Activated naive CD4-positive, alpha-beta T cell (primary cell): ENCODE results near the gene RSPH9.
A peak's percentile ranks its signal among the peaks of the same experiment; 100 is the strongest.

Source experiments
- DNase-seq, 4 experiments: peaks; one replicate each; lab custom pipeline; 2025; lab: John Stamatoyannopoulos, UW

The RSPH9 gene

GRCh38 chr6:43668151-43669028, 23.6 kb downstream of the RSPH9 start:
- peak in 1 of 4 experiments; percentile 31 for DNase-seq

- no peak for DNase-seq
Measured at GRCh38 chr6:43669050-43669921, 24.4 kb downstream of the RSPH9 start.

DNA sequence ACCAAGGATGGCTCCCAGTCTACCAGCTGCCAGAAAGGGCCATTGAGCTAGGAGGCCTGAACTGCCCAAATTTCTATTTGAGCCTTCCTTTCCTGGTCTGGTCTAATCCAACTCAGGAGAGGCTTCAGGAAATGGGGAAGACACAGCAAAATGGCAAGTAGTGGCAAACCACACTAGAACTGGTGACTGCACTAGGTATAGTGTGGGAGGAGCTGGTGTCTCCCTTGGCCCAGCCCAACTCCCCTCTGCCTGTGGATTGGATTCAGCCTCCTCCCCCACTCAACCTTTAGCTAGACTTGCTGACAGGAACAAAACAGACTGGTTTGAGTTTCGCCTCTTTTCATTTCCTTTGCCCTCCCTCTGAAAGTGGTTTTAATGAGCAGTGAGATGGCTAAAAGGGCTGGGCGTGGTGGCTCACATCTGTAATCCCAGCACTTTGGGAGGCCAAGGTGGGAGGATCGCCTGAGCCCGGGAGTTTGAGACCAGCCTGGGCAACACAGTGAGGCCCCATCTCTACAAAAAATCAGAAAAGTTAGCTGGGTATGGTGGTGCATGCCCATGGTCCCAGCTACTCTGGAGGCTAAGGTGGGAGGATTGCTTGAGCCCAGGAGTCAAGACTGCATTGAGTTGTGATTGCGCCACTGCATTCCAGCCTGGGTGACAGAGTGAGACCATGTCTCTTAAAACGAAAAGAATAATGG, 25.2 kb downstream of the RSPH9 start:
- DNase-seq = no peak

DNA sequence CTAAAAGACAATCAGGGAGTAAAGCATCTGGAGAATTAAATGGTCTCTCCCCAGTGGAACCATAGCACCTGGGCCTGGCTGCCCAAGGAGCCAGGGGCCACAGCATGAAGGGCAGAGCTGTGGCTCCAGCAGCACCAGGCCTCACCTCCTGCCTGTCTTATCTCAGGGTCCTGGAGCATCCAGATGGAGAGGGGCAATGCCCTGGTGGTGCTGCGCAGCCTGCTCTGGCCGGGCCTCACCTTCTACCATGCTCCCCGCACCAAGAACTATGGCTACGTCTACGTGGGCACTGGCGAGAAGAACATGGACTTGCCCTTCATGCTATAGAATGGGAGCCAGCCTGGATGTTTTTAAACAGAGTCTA, 25.8 kb downstream of the RSPH9 start:
- DNase-seq = no peak

DNA sequence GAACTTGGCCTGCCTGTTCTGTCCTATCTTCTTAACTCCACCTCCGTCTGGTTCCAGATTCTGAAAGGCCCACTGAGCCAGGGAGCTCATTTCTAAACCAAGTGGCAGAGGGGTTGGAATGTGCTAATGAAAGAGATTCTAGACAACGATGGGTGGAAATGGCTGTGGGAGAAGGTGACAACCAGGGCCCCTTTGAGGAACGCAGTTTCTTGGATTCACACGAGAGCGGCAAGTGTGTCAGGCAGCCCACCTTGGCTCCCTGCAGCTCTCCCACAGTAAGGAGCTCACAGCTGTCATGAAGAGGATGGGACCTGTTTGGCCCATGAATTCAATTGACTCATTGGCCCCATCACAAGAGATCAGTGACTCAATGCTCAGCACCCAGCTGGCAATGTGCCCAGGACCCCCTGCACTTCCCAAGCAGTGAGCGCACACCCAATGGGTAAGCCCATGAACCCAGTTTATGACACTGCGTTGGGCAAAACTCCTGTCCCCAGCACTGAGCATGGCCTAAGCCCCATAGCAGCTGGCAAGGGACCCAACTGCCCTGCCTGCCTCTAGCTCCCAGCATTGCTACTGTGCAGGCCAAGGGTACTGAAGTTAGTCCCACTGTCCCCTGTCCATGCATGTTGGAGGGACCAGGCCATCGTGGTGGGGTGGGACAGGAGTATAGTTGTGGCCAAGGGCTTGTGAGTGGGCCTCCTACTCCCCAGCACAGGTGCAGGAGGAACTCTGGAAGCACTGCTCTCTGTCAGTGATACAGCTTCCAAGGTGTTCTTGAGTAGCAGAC, 26.4 kb downstream of the RSPH9 start:
- no peak for DNase-seq

- no peak for DNase-seq
Measured at GRCh38 chr6:43671801-43672690, 27.2 kb downstream of the RSPH9 start.

DNA sequence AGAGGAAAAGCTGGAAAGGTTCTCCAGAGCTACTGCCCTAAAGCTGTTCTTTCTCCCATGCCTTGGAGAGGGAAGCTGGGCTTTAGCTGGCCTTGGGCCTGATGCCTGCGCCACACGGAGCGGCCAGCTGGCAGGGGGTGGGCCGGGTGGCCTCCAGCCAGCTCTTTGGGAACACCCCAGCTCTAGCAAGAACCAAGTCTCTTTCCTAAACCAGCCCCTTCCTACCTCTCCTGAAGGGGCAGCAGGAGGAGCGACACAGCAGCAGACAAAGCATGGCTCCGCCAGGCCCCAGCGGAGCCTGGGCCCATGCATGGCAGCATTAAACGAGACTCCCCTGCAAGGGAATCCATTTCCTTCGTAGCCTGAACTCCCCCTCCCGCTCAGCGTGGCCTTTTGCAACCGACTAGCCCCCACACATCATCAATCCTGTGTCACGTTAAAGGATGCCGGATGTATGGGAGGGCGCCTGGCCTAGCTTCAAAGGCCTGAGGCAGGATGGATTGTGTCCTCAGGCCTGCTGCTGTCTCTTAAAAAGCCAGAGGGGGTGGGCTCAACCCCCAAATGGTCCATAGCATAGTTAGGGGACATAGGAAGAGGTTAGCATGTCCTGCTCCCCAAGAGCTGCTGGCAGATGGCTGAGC, 28.7 kb downstream of the RSPH9 start:
- DNase-seq = no peak

DNA sequence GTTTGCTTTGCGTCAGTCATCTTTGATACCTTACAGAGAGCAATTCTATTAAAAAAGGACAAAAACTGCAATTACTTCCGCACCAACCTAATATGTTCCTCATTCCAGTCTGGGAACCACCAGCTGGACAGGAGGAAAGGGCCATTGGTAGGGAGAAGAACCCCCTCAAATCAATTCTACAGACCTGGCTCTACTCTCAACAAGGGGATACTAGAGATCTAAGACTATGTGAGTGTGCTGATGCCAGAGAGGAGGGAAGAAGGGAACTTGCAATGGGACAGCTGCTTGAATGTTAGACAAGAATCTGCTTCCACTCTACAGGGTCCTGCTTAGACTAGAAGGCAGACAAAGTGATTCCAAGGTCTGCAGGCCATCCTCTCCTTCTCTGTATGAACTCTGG, 29.5 kb downstream of the RSPH9 start:
- no peak for DNase-seq

GRCh38 chr6:43674921-43675320, 30.1 kb downstream of the RSPH9 start:
- DNase-seq = no peak

GRCh38 chr6:43676962-43677606, 32.2 kb downstream of the RSPH9 start:
- DNase-seq = no peak

DNA sequence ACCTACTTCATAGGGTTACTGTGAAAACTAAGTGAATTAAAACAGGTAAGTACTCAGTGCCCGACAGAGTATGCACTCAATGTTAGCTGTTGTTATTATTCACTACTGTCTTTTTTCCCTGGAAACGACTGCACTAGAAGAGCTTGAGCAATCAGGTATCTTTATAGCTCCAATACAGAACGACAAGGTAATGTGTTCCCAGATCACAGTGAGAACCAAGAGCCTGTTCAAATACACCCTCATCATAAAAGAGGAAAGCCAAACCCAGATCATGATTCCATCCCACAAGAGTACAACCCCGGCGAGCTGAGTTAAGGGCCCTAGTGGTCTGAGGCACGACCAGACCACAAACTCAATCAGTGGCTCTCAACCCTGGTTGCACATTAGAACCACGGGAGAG, 32.9 kb downstream of the RSPH9 start:
- DNase-seq = no peak

GRCh38 chr6:43678341-43678740, 33.5 kb downstream of the RSPH9 start:
- no peak for DNase-seq

GRCh38 chr6:43679057-43679456, 34.2 kb downstream of the RSPH9 start:
- DNase-seq = no peak

DNA sequence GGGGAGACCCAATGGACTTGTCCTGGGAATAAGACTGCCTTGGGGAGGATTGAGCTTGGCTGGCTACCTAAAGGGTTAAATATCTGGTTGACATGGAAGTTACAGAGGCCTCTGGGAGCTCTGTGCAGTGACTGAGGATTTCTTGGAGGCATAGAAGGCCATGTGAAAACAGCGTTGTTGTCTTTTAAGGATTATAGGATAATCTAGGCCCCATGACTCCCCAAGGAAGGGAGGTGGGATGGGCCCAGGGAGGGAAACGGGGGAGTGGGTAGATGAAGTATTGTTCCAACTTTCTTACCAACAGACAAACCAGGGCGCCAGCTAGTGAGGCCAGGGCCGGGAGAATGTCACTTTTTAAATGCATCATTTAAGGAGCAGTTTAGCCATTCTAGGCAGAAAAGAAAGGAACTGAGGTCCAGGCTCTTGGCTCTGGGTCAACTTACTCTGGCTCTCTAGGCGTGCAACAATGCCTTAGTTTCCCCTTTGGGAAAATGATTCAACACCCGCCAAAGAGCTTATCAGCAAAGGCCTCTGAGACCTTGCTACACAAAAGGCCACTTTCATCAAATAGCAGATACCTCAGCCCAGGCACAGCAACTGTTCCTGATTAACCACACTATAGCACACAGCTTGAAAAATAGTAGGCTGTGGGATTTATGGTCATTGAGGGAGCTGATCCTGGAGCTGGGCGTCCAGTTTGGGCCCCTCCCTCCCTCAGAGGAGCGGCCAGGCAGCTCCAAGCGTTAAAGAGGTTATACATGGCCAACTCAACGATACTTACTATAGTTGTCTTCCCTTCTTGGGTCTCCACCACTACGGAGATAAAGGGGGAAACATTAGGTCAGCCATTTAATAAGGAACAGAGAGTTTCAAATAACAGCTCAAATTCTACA, 35.7 kb downstream of the RSPH9 start:
- no peak for DNase-seq

DNA sequence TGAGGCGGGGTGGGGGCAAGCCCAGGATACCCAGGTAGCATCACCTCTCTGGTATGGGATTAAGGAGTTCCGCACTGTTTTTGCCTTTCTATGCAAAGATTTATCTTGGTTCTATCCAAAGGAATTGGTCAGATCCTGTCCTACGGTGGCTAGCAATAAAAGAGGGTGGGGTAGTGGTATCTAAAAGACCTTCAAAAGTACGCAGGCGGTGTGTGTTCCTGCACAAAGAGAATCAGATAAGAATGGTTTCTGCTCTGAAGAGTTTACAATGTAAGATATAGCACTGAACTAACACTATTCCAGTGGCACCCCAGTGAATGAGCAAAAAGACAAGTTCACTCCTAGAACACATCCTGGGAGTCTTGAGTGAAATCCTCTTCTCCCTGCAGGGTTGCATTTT, 36.5 kb downstream of the RSPH9 start:
- no peak for DNase-seq

- DNase-seq = no peak
Measured at GRCh38 chr6:43682724-43683429, 38.0 kb downstream of the RSPH9 start.

- no peak for DNase-seq
Measured at GRCh38 chr6:43683708-43684455, 39.0 kb downstream of the RSPH9 start.
